ENCODE results near the gene ATG5.
"Not testable (repeated sequence)": the region's sequence is repeated elsewhere in the genome, so short reads cannot be mapped to it uniquely, and the experiment has no call there.

The ATG5 gene

DNA sequence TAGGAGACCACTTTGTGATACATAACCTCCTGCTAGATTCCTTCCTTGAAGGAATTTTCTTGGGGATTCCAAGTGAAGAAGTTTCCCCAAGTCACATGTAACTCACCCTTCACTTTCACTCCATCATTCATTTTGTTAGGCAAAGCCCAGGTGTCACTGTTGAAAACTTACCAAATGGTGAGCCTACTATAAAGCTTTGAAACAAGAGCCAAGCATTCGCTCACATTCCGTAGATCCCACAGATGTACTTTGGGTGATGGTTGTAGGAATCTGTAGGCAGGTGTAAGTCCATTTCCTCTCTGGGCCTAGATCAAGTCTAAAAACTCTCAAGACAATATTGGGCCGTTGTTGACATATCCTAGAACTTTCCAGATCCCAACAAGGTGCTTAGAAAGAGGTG lies 165.4 kb downstream of the ATG5 start:
- in situ Hi-C loops (cut with HindIII; ENCODE audit: low sequenced_read_pairs): no loop called here

DNA sequence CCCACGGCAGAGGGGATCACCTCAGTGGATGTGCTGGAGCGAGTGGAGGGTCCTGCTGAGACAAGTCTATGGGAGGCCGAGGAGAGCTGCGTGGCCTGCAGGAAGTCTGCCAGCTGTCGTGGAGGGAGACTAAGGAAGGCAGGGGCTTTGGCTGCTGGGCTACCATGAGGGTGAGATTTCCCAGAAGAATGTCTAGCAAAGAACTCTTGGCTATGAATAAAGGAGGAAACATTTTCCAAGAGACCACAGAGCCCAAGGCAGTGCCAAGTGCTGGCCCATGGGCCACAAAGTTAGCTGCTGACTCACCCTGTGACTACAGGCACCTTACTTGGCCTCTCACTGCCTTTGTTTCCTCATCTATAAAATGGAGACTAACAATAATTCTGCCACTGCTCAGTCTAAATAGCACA lies 166.0 kb downstream of the ATG5 start:
- in situ Hi-C loops (cut with HindIII; ENCODE audit: low sequenced_read_pairs): no loop called here

DNA sequence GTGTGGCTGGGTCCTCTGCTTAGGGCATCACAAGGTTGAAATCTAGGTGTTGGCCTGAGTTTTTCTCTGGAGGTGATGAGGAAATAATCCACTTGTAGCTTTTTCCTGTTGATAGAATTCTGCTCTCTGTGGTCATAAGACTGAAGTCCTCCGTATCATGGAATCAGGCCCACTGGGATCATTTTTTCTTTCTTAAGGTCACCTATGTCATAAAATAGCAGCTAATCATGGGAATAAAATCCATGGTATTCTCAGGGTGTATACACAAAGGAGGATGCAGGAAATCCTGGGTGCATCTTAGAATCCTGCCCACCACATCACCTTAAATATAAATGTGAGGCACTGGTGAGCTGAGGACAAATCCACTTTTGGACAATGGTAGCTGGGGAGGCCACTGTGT lies 166.7 kb downstream of the ATG5 start:
- in situ Hi-C loops (cut with HindIII; ENCODE audit: low sequenced_read_pairs): no loop called here

DNA sequence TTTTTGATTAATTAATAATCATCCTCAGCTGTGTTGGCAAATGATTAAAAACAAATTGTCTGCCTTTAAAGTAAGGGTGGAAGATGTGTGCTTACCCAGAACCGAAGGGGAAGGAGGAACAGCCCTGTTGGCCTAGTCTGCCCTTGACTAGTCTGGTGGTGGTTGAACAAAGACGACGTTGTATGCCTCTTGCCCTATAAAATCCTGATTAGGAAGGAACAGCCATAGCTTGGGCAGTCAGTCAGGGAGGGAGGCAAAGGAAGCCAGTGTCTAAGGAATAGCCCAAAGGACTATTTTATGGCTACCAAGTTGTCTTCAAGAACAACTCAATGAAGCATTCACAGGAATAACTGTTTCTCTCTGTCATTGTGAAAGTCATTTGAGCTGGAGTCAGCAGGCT lies 168.7 kb downstream of the ATG5 start:
- in situ Hi-C loops (cut with HindIII; ENCODE audit: low sequenced_read_pairs): no loop called here

- in situ Hi-C loops (cut with HindIII; ENCODE audit: low sequenced_read_pairs): no loop called here
Measured at GRCh38 chr6:106156413-106156812, 169.1 kb downstream of the ATG5 start.

GRCh38 chr6:106155219-106155830 lies 170.2 kb downstream of the ATG5 start:
- in situ Hi-C loops (cut with HindIII; ENCODE audit: low sequenced_read_pairs): no loop called here

DNA sequence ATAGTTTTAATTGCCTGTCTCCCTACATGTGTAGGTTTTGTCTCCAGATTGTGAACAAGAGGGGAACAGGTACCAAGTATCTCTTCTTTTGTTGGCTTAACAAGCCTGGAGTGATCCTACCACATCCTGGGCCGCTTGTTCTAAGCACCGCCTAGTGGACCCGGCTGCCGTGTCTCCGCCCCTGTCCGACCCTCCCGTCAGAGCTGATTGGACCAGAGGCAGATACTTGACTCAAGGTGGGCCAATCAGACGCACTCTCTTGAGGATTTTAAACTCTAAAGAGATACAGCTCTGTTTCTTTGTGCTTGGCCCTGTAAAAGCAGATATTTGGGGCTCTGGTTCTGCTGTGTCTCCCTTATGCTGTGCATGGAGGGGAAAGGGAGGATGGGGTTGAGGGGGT lies 171.2 kb downstream of the ATG5 start:
- in situ Hi-C loops (cut with HindIII; ENCODE audit: low sequenced_read_pairs): no loop called here

GRCh38 chr6:106152952-106153351 lies 172.6 kb downstream of the ATG5 start:
- in situ Hi-C loops (cut with HindIII; ENCODE audit: low sequenced_read_pairs): no loop called here

DNA sequence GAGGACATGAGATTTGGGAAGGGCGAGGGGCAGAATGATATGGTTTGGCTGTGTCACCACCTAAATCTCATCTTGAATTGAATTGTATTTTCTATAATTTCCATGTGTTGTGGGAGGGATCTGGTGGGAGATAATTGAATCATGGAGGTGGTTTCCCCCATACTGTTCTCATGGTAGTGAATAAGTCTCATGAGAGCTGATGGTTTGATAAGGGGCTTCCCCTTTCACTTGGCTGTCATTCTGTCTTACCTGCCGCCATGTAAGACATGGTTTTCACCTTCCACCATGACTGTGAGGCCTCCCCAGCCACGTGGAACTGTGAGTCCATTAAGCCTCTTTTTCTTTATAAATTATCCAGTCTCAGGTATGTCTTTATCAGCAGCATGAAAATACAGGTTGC lies 173.1 kb downstream of the ATG5 start:
- in situ Hi-C loops (cut with HindIII; ENCODE audit: low sequenced_read_pairs): not testable (repeated sequence)

- in situ Hi-C loops (cut with HindIII; ENCODE audit: low sequenced_read_pairs): no loop called here
Measured at GRCh38 chr6:106149472-106150069, 176.0 kb downstream of the ATG5 start.

DNA sequence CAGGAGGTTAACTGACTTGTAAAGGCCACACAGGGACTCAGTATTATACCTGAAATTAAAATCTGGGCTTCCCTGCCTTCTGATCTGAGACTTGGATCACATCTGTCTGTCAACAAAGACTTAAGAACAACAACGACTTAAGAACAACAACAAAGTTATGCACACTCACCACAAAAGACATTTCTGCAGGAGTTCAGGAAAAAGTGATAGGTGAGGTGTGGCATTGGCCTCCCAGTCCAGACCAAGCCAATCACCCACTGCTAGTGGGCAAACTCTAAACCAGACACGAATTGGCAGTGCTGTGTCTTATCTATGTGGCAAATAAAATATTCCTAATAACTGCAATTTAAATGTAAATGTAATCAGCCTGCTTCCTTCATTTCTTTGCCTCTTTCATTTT lies 178.1 kb downstream of the ATG5 start:
- in situ Hi-C loops (cut with HindIII; ENCODE audit: low sequenced_read_pairs): no loop called here

DNA sequence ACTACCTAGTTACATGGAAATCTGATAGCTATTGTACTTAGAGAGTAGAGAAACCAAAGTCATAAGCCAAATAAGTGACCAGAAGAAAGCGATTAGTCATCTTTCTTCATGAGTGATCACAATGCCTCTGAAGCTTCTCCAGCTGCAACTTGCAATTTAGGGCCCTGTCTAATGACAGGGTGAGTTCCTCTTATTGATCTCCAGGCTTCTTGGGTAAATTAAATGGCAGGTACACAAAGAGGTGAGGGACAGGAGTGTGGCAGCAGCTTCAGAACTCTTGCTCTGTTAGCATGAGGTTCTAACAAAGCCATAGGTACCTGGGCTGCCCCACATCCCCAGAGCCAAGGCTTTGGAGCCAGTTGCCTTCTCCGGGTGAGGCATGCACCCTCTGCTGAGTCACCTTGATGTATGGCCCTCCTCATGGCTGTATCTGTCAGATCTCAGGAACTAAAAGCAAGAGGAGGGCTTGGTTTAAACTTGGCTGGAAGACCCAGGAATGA lies 178.7 kb downstream of the ATG5 start:
- in situ Hi-C loops (cut with HindIII; ENCODE audit: low sequenced_read_pairs): no loop called here

GRCh38 chr6:106145741-106146227 lies 179.8 kb downstream of the ATG5 start:
- in situ Hi-C loops (cut with HindIII; ENCODE audit: low sequenced_read_pairs): no loop called here

DNA sequence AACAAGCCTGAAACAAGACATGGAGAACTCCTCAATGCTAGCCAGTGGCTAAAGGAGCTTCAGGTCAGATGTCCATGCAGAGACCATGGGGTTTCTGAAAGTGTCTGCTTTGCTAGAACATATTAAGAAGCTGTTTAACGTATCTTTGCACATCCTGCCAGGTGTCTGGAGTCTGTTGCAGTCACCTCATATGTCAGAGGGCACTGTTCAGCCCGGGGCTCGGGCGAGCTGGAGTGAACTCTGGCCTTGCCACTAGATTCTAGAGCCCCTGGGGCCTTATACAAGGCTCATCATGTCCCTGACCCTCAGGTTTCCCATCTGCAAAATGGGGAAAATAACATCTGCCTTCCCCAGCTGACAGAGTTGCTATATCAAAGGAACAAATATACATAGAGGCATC lies 180.4 kb downstream of the ATG5 start:
- in situ Hi-C loops (cut with HindIII; ENCODE audit: low sequenced_read_pairs): no loop called here

- in situ Hi-C loops (cut with HindIII; ENCODE audit: low sequenced_read_pairs): no loop called here
Measured at GRCh38 chr6:106143665-106144064, 181.9 kb downstream of the ATG5 start.

DNA sequence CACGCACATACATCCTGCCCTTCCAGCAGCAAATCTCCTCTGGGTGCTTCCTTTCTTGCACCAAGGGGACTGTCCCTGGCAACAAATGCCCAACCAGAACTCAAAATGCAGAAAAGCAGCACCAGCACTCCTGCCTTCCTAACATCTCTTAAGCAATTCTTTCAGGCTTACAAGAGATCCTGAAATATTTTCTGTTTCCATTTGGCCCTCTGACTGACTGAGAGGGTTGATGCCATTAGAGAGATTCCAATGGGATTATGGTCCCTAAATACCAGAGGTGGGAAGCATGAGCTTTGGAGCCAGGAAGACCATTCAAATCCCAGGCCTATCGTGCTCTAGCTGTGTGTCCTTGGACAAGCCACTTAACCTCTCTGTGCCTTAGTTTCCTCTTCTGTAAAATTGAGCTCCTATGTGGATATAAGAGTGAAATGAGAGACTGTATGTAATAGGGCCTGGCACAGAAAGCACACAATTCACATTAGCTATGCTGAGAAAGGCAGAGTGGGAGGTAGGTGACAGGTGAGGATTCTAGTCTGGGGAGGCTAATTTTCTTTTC lies 182.6 kb downstream of the ATG5 start:
- in situ Hi-C loops (cut with HindIII; ENCODE audit: low sequenced_read_pairs): no loop called here

GRCh38 chr6:106141441-106142237 lies 183.9 kb downstream of the ATG5 start:
- in situ Hi-C loops (cut with HindIII; ENCODE audit: low sequenced_read_pairs): no loop called here

DNA sequence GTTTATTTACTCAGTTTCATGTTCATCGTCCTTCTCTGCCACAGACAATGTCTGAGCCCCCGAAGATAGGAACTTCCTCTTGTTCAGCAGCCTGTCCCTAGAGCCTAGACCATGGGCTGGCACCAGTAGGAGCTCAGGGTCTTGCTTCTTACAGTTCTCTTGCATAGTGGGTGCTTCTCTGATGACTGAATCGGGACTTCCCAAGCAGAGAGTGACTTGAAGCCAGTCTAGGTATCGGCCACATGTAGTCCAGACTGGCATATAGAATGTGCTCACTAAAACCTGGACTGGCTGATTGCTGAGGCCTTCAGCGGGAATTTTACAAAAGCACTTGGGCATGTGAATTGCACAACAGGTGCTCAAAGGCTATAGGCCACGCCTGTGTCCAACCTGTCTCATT lies 187.4 kb downstream of the ATG5 start:
- in situ Hi-C loops (cut with HindIII; ENCODE audit: low sequenced_read_pairs): no loop called here

GRCh38 chr6:106136845-106137244 lies 188.7 kb downstream of the ATG5 start:
- in situ Hi-C loops (cut with HindIII; ENCODE audit: low sequenced_read_pairs): no loop called here

- in situ Hi-C loops (cut with HindIII; ENCODE audit: low sequenced_read_pairs): no loop called here
Measured at GRCh38 chr6:106135911-106136571, 189.5 kb downstream of the ATG5 start.

All from endothelial cell of hepatic sinusoid (primary cell).